ENCODE data around the gene ACSL3.

- TF ChIP-seq CTCF (IDR thresholded peaks at IDR 0.05) = no peak
- TF ChIP-seq EZH2 (IDR thresholded peaks at IDR 0.05; ENCODE audit: borderline replicate concordance, insufficient read depth, low read depth, low read length, poor library complexity, severe bottlenecking) = no peak
These were observed 49.0 kb upstream of the ACSL3 start for GRCh38 chr2:222811828-222812227.
